Measurements from ENCODE around the gene TBXT.

Gene TBXT

GRCh38 chr6:166167801-166168615, at the start of gene TBXT:
TBXT (minus strand) TSS chr6:166167851; CDS start chr6:166167591, 260 bp downstream.
- Histone ChIP-seq H3K79me2 (ENCODE audit: insufficient read depth, low read depth) (no peaks in the 10 kb centered on the region), H3K27ac (no peak within 1 kb of the TSS), H3K9ac (no peak within 1 kb of the TSS), H2AFZ (ENCODE audit: low read depth) (no peak within 1 kb of the TSS), H3K36me3 (ENCODE audit: insufficient read depth) (no peaks in the 10 kb centered on the region), H3K27me3 (ENCODE audit: insufficient read depth, low read depth) (no peaks in the 10 kb centered on the region), H3K4me2 (no peak within 1 kb of the TSS), H3K4me3 (IDR thresholded peaks at IDR 0.05; ENCODE audit: insufficient read depth, low read depth, low read length) (no peak within 1 kb of the TSS), H4K20me1 (ENCODE audit: insufficient read depth) (no peaks in the 10 kb centered on the region), H3K4me1 (ENCODE audit: low read depth, poor library complexity, severe bottlenecking) (no peaks in the 10 kb centered on the region)
- no peak for TF ChIP-seq CTCF (conservative IDR thresholded peaks at IDR 0.05; ENCODE audit: low read depth, low read length)

GRCh38 chr6:166207284-166207561, 39.6 kb upstream of the TBXT start:
- no peak overlapping the region for H3K9ac ChIP-seq

GRCh38 chr6:166206510-166207283, 39.0 kb upstream of the TBXT start:
- no peaks in the 10 kb centered on the region for H3K79me2 ChIP-seq (ENCODE audit: insufficient read depth, low read depth)
- no peaks in the 10 kb centered on the region for H4K20me1 ChIP-seq (ENCODE audit: insufficient read depth)
- H3K9ac ChIP-seq = no peak overlapping the region
- no peaks in the 10 kb centered on the region for H3K27me3 ChIP-seq (ENCODE audit: insufficient read depth, low read depth)
- no peak overlapping the region for H3K4me3 ChIP-seq (IDR thresholded peaks at IDR 0.05; ENCODE audit: insufficient read depth, low read depth, low read length)
- H3K27ac ChIP-seq = no peak overlapping the region
- no peaks in the 10 kb centered on the region for H3K4me1 ChIP-seq (ENCODE audit: low read depth, poor library complexity, severe bottlenecking)
- no peak for TF ChIP-seq CTCF (conservative IDR thresholded peaks at IDR 0.05; ENCODE audit: low read depth, low read length)
- no peak overlapping the region for H2AFZ ChIP-seq (ENCODE audit: low read depth)
- H3K36me3 ChIP-seq (ENCODE audit: insufficient read depth) = no peaks in the 10 kb centered on the region
- H3K4me2 ChIP-seq = no peak overlapping the region

More at GRCh38 chr6:166207284-166207561, 39.6 kb upstream of the TBXT start:
- Histone ChIP-seq H3K36me3 (ENCODE audit: insufficient read depth) (no peaks in the 10 kb centered on the region), H3K27ac (no peak overlapping the region), H3K4me2 (no peak overlapping the region), H3K4me3 (IDR thresholded peaks at IDR 0.05; ENCODE audit: insufficient read depth, low read depth, low read length) (no peak overlapping the region), H2AFZ (ENCODE audit: low read depth) (no peak overlapping the region), H3K4me1 (ENCODE audit: low read depth, poor library complexity, severe bottlenecking) (no peaks in the 10 kb centered on the region), H3K79me2 (ENCODE audit: insufficient read depth, low read depth) (no peaks in the 10 kb centered on the region), H4K20me1 (ENCODE audit: insufficient read depth) (no peaks in the 10 kb centered on the region), H3K27me3 (ENCODE audit: insufficient read depth, low read depth) (no peaks in the 10 kb centered on the region)
- no peak for TF ChIP-seq CTCF (conservative IDR thresholded peaks at IDR 0.05; ENCODE audit: low read depth, low read length)

- TF ChIP-seq CTCF (conservative IDR thresholded peaks at IDR 0.05; ENCODE audit: low read depth, low read length) = no peak
- H4K20me1 ChIP-seq (ENCODE audit: insufficient read depth) = no peaks in the 10 kb centered on the region
- no peak overlapping the region for H2AFZ ChIP-seq (ENCODE audit: low read depth)
- H3K4me3 ChIP-seq (IDR thresholded peaks at IDR 0.05; ENCODE audit: insufficient read depth, low read depth, low read length) = no peak overlapping the region
- no peak overlapping the region for H3K27ac ChIP-seq
- H3K79me2 ChIP-seq (ENCODE audit: insufficient read depth, low read depth) = no peaks in the 10 kb centered on the region
- H3K4me2 ChIP-seq = no peak overlapping the region
- no peaks in the 10 kb centered on the region for H3K36me3 ChIP-seq (ENCODE audit: insufficient read depth)
- H3K27me3 ChIP-seq (ENCODE audit: insufficient read depth, low read depth) = no peaks in the 10 kb centered on the region
- no peaks in the 10 kb centered on the region for H3K4me1 ChIP-seq (ENCODE audit: low read depth, poor library complexity, severe bottlenecking)
- no peak overlapping the region for H3K9ac ChIP-seq
Observed at GRCh38 chr6:166206066-166206465, 38.4 kb upstream of the TBXT start.
